GM21786 (cell line): Measurements from ENCODE around the gene HYDIN.
"Not testable (repeated sequence)": the region's sequence is repeated elsewhere in the genome, so short reads cannot be mapped to it uniquely, and the experiment has no call there.

Experiments
- ATAC-seq: cut with Tn5 transposase; IDR thresholded peaks from one replicate; pipeline ENCODE4 v1.9.1; 2021; ENCODE audit not compliant: unreplicated experiment

Gene HYDIN

GRCh38 chr16:71226229-71227141 lies 4.0 kb downstream of the HYDIN start:
- no peak for ATAC-seq

GRCh38 chr16:71225145-71225544 lies 5.4 kb downstream of the HYDIN start:
- ATAC-seq = no peak

GRCh38 chr16:71218306-71218963 lies 12.1 kb downstream of the HYDIN start:
- ATAC-seq = no peak

- ATAC-seq = no peak
Observed at GRCh38 chr16:71217506-71217905, 13.0 kb downstream of the HYDIN start.

GRCh38 chr16:71216714-71217113 lies 13.8 kb downstream of the HYDIN start:
- no peak for ATAC-seq

GRCh38 chr16:71214746-71215381 lies 15.7 kb downstream of the HYDIN start:
- no peak for ATAC-seq

- no peak for ATAC-seq
Observed at GRCh38 chr16:71205482-71206131, 24.9 kb downstream of the HYDIN start.

GRCh38 chr16:71203631-71204030 lies 26.9 kb downstream of the HYDIN start:
- ATAC-seq = no peak

- ATAC-seq = no peak
Observed at GRCh38 chr16:71201556-71201955, 29.0 kb downstream of the HYDIN start.

GRCh38 chr16:71201054-71201453 lies 29.5 kb downstream of the HYDIN start:
- no peak for ATAC-seq

- no peak for ATAC-seq
Observed at GRCh38 chr16:71198408-71198807, 32.1 kb downstream of the HYDIN start.

- ATAC-seq = no peak
Observed at GRCh38 chr16:71192387-71192786, 38.1 kb downstream of the HYDIN start.

GRCh38 chr16:71188956-71189712 lies 41.4 kb downstream of the HYDIN start:
- no peak for ATAC-seq

- ATAC-seq = no peak
Observed at GRCh38 chr16:71185347-71185746, 45.2 kb downstream of the HYDIN start.

- ATAC-seq = no peak
Observed at GRCh38 chr16:71179569-71179968, 51.0 kb downstream of the HYDIN start.

GRCh38 chr16:71172481-71173207 lies 57.9 kb downstream of the HYDIN start:
- ATAC-seq = no peak

- ATAC-seq = not testable (repeated sequence)
Observed at GRCh38 chr16:71161007-71161406, 69.5 kb downstream of the HYDIN start.

- ATAC-seq = not testable (repeated sequence)
Observed at GRCh38 chr16:71157278-71157677, 73.2 kb downstream of the HYDIN start.

- not testable (repeated sequence) for ATAC-seq
Observed at GRCh38 chr16:71153329-71153728, 77.2 kb downstream of the HYDIN start.

- not testable (repeated sequence) for ATAC-seq
Observed at GRCh38 chr16:71151654-71152053, 78.9 kb downstream of the HYDIN start.
